ENCODE measurements around the gene DYSF.

The DYSF gene

DNA sequence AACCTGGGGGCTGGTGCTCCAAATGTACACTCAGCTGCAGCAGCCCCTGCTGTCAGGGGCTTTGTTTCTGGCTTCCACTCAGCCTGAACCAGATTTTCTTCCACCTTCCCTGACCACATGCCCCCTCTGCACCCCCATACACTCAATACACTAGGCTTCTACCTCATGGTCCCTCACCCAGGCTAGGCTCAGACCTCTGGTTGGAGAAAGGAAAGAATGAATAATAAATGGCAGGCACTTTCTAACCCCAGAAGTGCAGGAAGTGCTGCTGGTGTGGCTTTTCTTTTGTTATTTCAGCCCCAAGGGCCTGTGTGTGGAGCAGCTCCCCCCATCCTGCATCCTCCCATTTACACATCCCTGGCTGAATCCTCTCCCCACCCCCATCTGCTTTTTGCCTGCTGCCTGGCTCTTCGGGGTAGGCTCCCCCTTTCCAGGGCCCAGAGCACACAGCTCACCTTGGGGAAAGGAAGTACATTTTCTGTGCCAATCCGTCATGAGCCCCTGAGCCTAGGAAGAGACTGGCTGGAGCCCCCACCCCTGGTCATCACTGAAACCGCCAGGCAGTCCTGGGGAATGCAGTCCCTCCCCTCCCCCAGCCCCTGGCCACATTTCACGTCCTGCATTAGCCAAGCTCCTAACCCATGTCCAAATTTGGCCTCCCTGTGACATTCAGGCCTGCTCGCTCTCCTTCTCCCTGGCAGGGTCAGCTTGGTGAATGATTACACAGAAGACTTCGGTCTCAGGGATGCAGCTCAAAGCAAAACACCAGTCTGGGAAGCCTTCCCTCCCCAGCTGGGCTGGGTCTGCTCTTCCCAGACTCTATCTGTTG lies 2.6 kb downstream of the DYSF start:
- DNase-seq (ENCODE audit: low read depth in 3 of 3, low spot score in 1 of 3), result no peak

GRCh38 chr2:71456617-71457016 lies 3.3 kb downstream of the DYSF start:
- DNase-seq (ENCODE audit: low read depth in 3 of 3, low spot score in 1 of 3), result no peak

GRCh38 chr2:71457123-71457915 lies 4.0 kb downstream of the DYSF start:
- DNase-seq (ENCODE audit: low read depth in 3 of 3, low spot score in 1 of 3), result no peak

- DNase-seq (ENCODE audit: low read depth in 3 of 3, low spot score in 1 of 3), result no peak
Observed at GRCh38 chr2:71457923-71458322, 4.6 kb downstream of the DYSF start.

DNA sequence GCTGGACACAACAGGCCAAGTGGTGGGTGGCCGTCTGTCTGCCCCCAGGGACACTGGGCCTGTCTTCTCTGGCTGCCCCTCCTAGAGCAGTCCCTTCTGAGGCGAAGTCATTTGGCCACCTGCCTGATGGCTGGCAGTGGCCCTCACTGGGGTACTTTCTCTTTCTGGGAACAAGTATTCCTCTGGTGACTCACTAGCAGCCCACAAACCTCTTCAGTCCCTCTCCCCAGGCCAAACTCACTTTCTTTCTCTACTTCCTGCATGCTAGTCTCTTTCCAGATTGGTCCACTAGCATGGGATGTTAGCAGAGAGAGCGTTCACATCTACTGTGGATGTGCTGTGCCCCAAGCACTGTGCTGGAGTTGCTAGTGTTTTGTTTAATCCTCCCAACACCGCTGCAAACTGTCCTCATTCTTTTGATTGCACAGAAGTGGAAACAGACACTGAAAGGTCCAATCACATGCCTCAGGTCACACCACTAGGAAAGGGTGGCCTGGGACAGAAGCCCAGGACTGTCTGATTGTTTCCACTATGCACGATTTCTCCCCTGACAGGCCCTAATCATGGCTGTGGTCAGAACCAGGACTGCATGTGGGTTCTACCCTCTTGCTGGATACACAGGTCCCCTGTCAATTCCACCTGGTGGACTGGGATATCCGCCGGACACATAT lies 5.2 kb downstream of the DYSF start:
- no peak for DNase-seq (ENCODE audit: low read depth in 3 of 3, low spot score in 1 of 3)

- DNase-seq (ENCODE audit: low read depth in 3 of 3, low spot score in 1 of 3), result no peak
Observed at GRCh38 chr2:71459084-71459431, 5.7 kb downstream of the DYSF start.

DNA sequence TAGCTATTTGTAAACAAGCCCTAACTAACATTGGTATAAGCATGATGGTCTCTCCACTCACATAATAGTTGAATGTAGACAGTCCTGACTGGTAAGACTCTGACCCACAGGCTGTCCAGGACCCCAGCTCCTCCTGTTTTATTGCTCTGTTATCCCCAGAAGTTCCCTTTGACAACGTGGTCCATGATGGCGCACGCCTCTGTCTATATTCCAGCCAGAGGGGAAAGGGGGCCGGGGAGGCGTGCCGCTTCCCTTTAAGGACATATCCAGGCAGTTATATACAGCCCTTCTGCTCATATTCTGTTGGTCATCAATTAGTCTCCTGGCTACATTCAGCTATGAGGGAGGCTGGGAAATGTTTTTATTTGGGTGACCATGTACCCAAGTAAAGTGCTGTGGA lies 6.7 kb downstream of the DYSF start:
- DNase-seq (ENCODE audit: low read depth in 3 of 3, low spot score in 1 of 3), result no peak

DNA sequence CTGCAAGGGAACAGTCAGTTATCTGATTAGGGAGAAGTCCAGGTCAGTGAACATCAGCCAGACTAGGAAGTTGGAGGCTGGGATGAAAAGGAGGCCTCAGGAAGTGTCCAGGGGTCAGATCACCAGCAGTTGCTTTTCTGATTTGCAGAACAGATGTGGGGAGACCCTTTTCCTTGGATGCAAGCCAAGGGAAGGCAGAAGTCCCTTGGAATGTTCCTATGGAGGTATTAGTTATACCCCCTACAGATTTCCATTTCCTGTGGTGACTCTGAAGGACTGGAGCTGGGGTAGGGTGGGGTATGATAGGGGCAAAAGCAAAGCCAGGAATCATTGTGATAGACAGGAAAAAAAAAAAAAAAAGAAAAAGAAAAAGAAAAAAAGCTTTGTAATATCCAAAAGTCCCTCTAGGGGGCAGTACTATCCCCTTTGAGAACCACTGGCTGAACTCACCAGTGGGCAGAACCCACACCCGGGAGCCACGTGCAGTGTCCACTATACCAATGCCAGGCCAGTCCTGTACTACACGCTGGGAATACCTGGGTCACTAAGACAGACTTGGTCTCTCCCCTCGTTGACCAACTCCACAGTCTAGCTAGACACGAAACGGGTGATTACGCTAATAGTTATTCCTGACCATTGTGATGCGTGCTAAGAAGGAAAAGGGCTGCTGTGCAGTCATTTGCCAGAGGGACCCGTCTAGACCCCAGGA lies 7.4 kb downstream of the DYSF start:
- DNase-seq (ENCODE audit: low read depth in 3 of 3, low spot score in 1 of 3), result no peak

GRCh38 chr2:71461304-71461671 lies 7.9 kb downstream of the DYSF start:
- no peak for DNase-seq (ENCODE audit: low read depth in 3 of 3, low spot score in 1 of 3)

DNA sequence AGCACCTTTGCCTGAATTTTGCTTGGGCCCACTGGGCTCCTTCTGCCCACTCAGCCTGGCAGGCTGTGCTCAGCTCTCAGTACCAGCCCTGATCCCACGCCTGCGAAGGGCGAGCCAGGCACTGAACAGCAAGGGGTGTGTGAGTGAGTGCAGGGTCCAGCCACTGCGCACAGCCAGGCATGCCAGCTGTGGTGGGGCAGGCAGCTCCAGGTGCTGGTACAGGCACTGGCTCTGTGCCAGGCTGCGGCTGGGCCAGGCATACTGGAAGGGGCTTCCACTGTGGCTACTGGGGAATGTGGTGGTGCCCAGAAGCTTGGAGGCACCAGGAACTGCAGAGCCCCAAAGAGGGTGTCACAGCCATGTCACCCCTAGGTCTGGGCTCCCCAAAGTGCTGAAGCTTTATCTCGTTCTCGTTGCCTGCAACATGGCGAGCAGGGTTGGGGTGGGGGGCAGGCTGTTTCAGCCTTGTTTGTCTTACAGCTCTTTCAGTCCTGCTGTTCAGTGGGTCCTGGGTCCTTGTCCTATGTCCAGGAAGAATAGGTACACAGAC lies 8.8 kb downstream of the DYSF start:
- DNase-seq (ENCODE audit: low read depth in 3 of 3, low spot score in 1 of 3), result no peak

DNA sequence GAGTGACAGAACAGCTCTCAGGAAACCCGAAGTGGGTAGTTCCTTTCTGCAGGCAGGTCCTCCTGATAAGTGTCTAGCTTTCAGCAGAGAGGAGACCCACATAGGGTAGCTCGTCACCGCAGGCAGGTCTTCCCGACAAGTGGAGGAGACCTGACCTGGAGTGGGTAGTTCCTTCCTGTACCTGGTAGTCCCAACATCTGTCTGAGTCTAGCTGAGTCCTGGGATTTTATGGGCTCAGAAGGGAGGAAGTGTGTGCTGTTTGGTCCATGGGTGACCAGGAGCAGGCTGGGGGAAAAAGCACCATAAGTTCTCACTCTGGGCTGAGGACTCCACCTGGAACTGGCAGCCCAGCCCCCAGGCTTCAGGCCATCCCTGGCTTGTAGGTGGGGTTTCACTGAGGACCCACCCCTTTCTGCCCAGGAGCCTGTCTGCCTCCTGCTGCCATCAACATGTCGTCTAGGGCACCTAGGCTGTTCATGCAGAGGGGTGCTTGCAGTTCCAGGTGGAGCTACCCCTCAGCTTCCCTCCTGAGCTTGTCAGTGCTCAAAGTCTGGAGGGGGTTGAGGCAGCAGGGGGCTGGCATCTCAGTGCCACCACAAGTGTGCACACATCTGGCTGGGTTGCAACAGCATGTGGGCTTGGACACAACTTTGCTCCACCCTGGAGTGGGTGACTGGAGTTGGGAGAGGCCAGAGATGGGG lies 9.4 kb downstream of the DYSF start:
- DNase-seq (ENCODE audit: low read depth in 3 of 3, low spot score in 1 of 3), result no peak

- DNase-seq (ENCODE audit: low read depth in 3 of 3, low spot score in 1 of 3), result no peak
Observed at GRCh38 chr2:71463342-71463654, 9.9 kb downstream of the DYSF start.

DNA sequence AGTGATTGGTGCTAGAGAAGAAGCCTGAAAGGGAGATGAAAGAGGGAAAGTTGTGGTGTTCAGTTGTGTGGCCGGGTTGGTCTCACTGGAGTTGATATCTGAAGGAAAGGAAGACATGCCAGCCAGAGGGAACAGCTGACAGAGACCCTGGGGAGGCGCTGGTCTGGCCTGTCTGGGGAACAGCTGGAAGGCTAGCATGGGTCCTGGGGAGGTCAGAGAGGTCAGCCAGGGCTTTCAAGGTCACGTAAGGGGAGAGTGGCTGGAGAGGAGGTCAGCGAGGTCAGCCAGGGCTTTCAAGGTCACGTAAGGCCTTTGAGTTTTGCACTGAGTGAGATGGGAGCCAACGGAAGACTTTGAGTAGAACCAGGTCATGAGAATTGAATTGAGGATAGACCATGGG lies 11.0 kb downstream of the DYSF start:
- no peak for DNase-seq (ENCODE audit: low read depth in 3 of 3, low spot score in 1 of 3)

- no peak for DNase-seq (ENCODE audit: low read depth in 3 of 3, low spot score in 1 of 3)
Observed at GRCh38 chr2:71465356-71465755, 12.0 kb downstream of the DYSF start.

- DNase-seq (ENCODE audit: low read depth in 3 of 3, low spot score in 1 of 3), result no peak
Observed at GRCh38 chr2:71465961-71466300, 12.6 kb downstream of the DYSF start.

GRCh38 chr2:71466301-71467179 lies 13.2 kb downstream of the DYSF start:
- no peak for DNase-seq (ENCODE audit: low read depth in 3 of 3, low spot score in 1 of 3)

GRCh38 chr2:71467180-71467815 lies 13.9 kb downstream of the DYSF start:
- no peak for DNase-seq (ENCODE audit: low read depth in 3 of 3, low spot score in 1 of 3)

GRCh38 chr2:71468279-71469015 lies 15.1 kb downstream of the DYSF start:
- no peak for DNase-seq (ENCODE audit: low read depth in 3 of 3, low spot score in 1 of 3)
